B cell (primary cell): ENCODE data around the gene ZNF598. TPM values are rescaled to one million over a fixed set of nuclear protein-coding genes. Genes with fewer than 3 reads are reported as not detected.
A peak's percentile ranks its signal among the peaks of the same experiment; 100 is the strongest.

Experiments used
- ATAC-seq: fragments of 200-7000 bp; cut with Tn5 transposase; one replicate; pipeline ENCODE4 v1.10.0; 2021; ENCODE audit warnings: low read depth, mild to moderate bottlenecking, moderate number of reproducible peaks, moderate library complexity
- CTCF ChIA-PET: fragments of 350-600 bp; sonication (Branson Sonifier 250); formaldehyde crosslinking; loops from one replicate; lab custom pipeline; 2021; ENCODE audit warnings: antibody characterized with exemption, inconsistent platforms; lab: Charles Lee
- POLR2A ChIA-PET: fragments of 350-600 bp; sonication (Branson Sonifier 250); formaldehyde crosslinking; loops from one replicate; lab custom pipeline; 2021; ENCODE audit warnings: antibody characterized with exemption; lab: Charles Lee
- DNase-seq: peaks from one replicate; pipeline ENCODE4 v3.0.0; 2013
- H2AFZ ChIP-seq: 2 replicates; pipeline ENCODE4 v1.6.1; 2012; ENCODE audit warnings: mild to moderate bottlenecking, low read depth, low read length; ENCODE audit not compliant: insufficient read depth, poor library complexity, severe bottlenecking
- H3K27ac ChIP-seq, 2 donors: 1 replicate in 1 of 2; 2 replicates in 1 of 2; pipeline ENCODE4 v1.5.1; 2012 to 2013; ENCODE audit warnings: low read length in 2 of 2, mild to moderate bottlenecking in 2 of 2, moderate library complexity in 1 of 2
- H3K27me3 ChIP-seq, 4 experiments: fragments of 200-600 bp in 1 of 4; sonication (generic) in 1 of 4; replicated peaks in 1 of 4; 1 replicate in 2 of 4; 2 replicates in 2 of 4; pipeline versions ENCODE4 v1.6.1 to v1.7.0; 2013 to 2016; ENCODE audit warnings: low read length in 3 of 4, mild to moderate bottlenecking in 2 of 4, mixed read lengths in 1 of 4, moderate library complexity in 1 of 4; ENCODE audit not compliant: insufficient read depth in 4 of 4, control insufficient read depth in 3 of 4; ENCODE audit errors: control extremely low read depth in 1 of 4
- H3K36me3 ChIP-seq, 2 experiments: replicated peaks in 1 of 2; 1 replicate in 1 of 2; 2 replicates in 1 of 2; pipeline versions ENCODE4 v1.6.1 to v1.7.1; 2013; ENCODE audit warnings: low read length in 1 of 2; ENCODE audit not compliant: insufficient read depth in 2 of 2, control insufficient read depth in 1 of 2; ENCODE audit errors: control extremely low read depth in 1 of 2, extremely low read depth in 1 of 2
- H3K4me1 ChIP-seq, 2 donors: fragments of 200-600 bp in 1 of 2; sonication (generic) in 1 of 2; 1 replicate in 1 of 2; 2 replicates in 1 of 2; pipeline versions ENCODE4 v1.5.1 to v1.6.1; 2013 to 2017; ENCODE audit warnings: low read length in 2 of 2; ENCODE audit not compliant: control insufficient read depth in 2 of 2, insufficient read depth in 2 of 2
- H3K4me2 ChIP-seq: replicated peaks from 2 replicates; pipeline ENCODE3; 2012; ENCODE audit warnings: mild to moderate bottlenecking, low read depth, low read length; ENCODE audit not compliant: poor library complexity, severe bottlenecking
- H3K4me3 ChIP-seq, 5 experiments: fragments of 200-600 bp in 1 of 5; sonication (generic) in 1 of 5; 1 replicate in 3 of 5; 2 replicates in 2 of 5; pipeline versions ENCODE4 v1.5.1 to v1.7.0; 2011 to 2016; ENCODE audit warnings: low read length in 4 of 5, mild to moderate bottlenecking in 4 of 5, low read depth in 2 of 5, control low read depth in 1 of 5, moderate library complexity in 1 of 5; ENCODE audit not compliant: insufficient read depth in 1 of 5; ENCODE audit errors: control extremely low read depth in 1 of 5, extremely low read depth in 1 of 5
- H3K79me2 ChIP-seq: fragments of 200-600 bp; sonication (generic); one replicate; pipeline ENCODE4 v1.6.0; 2016; ENCODE audit warnings: low read length; ENCODE audit not compliant: control insufficient read depth, insufficient read depth
- H3K9ac ChIP-seq: fragments of 200-600 bp; sonication (generic); 2 replicates; pipeline ENCODE4 v1.6.1; 2017; ENCODE audit warnings: mild to moderate bottlenecking, low read length, moderate library complexity
- H3K9me3 ChIP-seq, 3 donors: one replicate each; pipeline versions ENCODE4 v1.6.1 to v1.7.1; 2013; ENCODE audit warnings: low read length in 2 of 3; ENCODE audit not compliant: control insufficient read depth in 2 of 3, insufficient read depth in 1 of 3; ENCODE audit errors: control extremely low read depth in 1 of 3
- H4K20me1 ChIP-seq: 2 replicates; pipeline ENCODE4 v1.6.0; 2012; ENCODE audit warnings: mild to moderate bottlenecking, low read length; ENCODE audit not compliant: insufficient read depth, control insufficient read depth, poor library complexity, severe bottlenecking
- H3K27ac Mint-ChIP-seq: one replicate; pipeline ENCODE4 v1.8.0; 2021; ENCODE audit warnings: mixed read lengths
- H3K27me3 Mint-ChIP-seq: one replicate; pipeline ENCODE4 v1.8.0; 2021; ENCODE audit warnings: mixed read lengths
- H3K4me1 Mint-ChIP-seq: one replicate; pipeline ENCODE4 v1.8.0; 2021; ENCODE audit warnings: mixed read lengths
- H3K4me3 Mint-ChIP-seq: one replicate; pipeline ENCODE4 v1.8.0; 2021; ENCODE audit warnings: mixed read lengths
- H3K9me3 Mint-ChIP-seq: one replicate; pipeline ENCODE4 v1.8.0; 2022; ENCODE audit warnings: mixed read lengths; ENCODE audit not compliant: insufficient read depth
- EZH2 ChIP-seq: IDR thresholded peaks from 2 replicates; pipeline ENCODE4 v1.6.1; 2012; ENCODE audit warnings: borderline replicate concordance, low read depth, mild to moderate bottlenecking, moderate library complexity, low read length; ENCODE audit not compliant: insufficient read depth, poor library complexity, severe bottlenecking
- WGBS: methylation state at CpG from one replicate; pipeline ENCODE4 v1.1.5; 2013; ENCODE audit warnings: missing lambda C conversion rate; ENCODE audit not compliant: insufficient coverage; 5-methylcytosine and 5-hydroxymethylcytosine counted together
- intact Hi-C: fragments of 100-400 bp; cut with micrococcal nuclease; formaldehyde crosslinking; loops from one replicate; pipeline ENCODE4 v1.10.0; 2022
- polyA plus RNA-seq: library from polyadenylated mRNA; depleted of rRNA; stranded (reverse); fragments of >200 nt; gene quantifications from 2 replicates; pipeline ENCODE4 v1.2.3, GENCODE V29; 2012
- total RNA-seq, 2 donors: library from RNA; stranded (reverse); fragments of 120-200 nt in 1 of 2; gene quantifications; 1 replicate in 1 of 2; 2 replicates in 1 of 2; pipeline versions ENCODE4 v1.2.3 to v1.2.4, GENCODE V29; 2013 to 2022
- TF ChIP-seq, protein P1 (sequence below): fragments of 200-600 bp; IDR thresholded peaks from one replicate; pipeline ENCODE4 v1.8.0; 2022; ENCODE audit warnings: antibody characterized with exemption, mild to moderate bottlenecking

The ZNF598 gene
- total and polyA plus RNA-seq, 2 donors (not counting 1 experiment from before 2014, with no cell fraction given): 49.5 to 61.5 TPM

DNA sequence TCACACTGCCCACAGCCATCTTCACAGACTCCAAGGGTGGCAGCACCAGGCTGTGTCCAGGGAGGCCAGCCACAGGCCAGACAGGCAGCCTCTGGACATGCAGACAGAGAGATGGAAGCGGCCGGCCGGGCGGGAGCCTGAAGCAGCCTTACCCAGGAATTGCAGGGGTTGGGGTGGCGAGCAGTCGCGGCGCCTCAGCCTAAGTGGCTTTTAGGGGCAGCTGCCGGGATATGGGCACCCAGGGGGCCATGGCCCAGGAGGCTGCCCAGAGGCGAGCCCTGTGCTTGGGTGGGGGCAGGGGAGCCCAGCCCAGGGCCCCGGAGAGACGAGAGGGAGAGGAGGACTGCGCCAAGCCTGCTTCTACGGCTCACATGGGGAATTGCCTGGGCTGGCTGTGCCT lies 15.6 kb upstream of the ZNF598 start:
- TF ChIP-seq EZH2: no peak
- TF ChIP-seq, protein P1, sequence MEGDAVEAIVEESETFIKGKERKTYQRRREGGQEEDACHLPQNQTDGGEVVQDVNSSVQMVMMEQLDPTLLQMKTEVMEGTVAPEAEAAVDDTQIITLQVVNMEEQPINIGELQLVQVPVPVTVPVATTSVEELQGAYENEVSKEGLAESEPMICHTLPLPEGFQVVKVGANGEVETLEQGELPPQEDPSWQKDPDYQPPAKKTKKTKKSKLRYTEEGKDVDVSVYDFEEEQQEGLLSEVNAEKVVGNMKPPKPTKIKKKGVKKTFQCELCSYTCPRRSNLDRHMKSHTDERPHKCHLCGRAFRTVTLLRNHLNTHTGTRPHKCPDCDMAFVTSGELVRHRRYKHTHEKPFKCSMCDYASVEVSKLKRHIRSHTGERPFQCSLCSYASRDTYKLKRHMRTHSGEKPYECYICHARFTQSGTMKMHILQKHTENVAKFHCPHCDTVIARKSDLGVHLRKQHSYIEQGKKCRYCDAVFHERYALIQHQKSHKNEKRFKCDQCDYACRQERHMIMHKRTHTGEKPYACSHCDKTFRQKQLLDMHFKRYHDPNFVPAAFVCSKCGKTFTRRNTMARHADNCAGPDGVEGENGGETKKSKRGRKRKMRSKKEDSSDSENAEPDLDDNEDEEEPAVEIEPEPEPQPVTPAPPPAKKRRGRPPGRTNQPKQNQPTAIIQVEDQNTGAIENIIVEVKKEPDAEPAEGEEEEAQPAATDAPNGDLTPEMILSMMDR: no peak
- H3K27me3 Mint-ChIP-seq: peaks cover 21% of the 10 kb centered on the region
- Histone ChIP-seq H3K4me3 (no peak overlapping the region), H3K9ac (no peak overlapping the region), H3K36me3 (no peaks in the 10 kb centered on the region), H3K27ac (no peak overlapping the region), H2AFZ (no peak overlapping the region), H3K4me1 (peaks cover 28 to 30% of the 10 kb centered on the region in 2 donors), H3K4me2 (no peak overlapping the region), H4K20me1 (no peaks in the 10 kb centered on the region), H3K27me3 (peaks cover 0 to 56% (median 22%) of the 10 kb centered on the region in 4 experiments), H3K79me2 (no peaks in the 10 kb centered on the region), H3K9me3 (no peaks in the 10 kb centered on the region)
- H3K4me3 Mint-ChIP-seq: peak overlapping the region; percentile 56
- intact Hi-C loops: loop anchor here (10.0 kb wide), 2 partner anchors 230 to 480 kb away; partner anchors contain the start of gene ECI1
- CTCF ChIA-PET: interaction anchor here (2.7 to 4.7 kb wide), 2 partner anchors 115 to 129 kb away, joined by 24 to 35 read pairs; partner anchors contain the start of gene TRAF7
- POLR2A ChIA-PET: no interaction called here
- DNase-seq (no peak), ATAC-seq (no peak)
- 100% methylated on average over 14 of the region's 14 CpGs for WGBS
- no peak overlapping the region for H3K27ac Mint-ChIP-seq
- H3K4me1 Mint-ChIP-seq: peaks cover 19% of the 10 kb centered on the region
- no peaks in the 10 kb centered on the region for H3K9me3 Mint-ChIP-seq

DNA sequence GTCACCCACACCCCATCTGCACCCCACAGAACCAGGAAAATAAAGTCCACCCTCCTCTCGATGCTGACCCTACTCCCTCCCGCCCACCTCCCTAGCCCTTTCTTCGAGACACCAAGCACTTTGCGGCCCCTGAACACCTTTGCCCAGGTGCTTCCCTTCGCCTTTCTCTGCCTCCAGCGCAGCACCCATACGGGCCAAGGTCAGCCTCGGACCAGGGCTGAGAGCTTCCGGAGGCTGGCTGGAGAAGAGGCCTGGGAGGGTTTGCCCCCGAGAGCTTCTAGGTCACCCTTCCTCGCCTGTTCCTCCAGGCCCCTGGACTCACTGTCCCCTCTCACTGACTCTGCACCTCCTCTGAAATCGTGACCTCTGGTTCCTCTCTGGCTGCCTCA lies 14.4 kb upstream of the ZNF598 start:
- TF ChIP-seq EZH2: no peak
- H4K20me1 ChIP-seq: no peaks in the 10 kb centered on the region
- POLR2A ChIA-PET: no interaction called here
- H3K9ac ChIP-seq: no peak overlapping the region
- H3K4me3 ChIP-seq: no peak overlapping the region
- 95% methylated on average over 12 of the region's 12 CpGs for WGBS
- intact Hi-C loops: loop anchor here (10.0 kb wide), 2 partner anchors 231 to 481 kb away; partner anchors contain the start of gene ECI1
- no peak overlapping the region for H3K27ac ChIP-seq
- ATAC-seq (no peak), DNase-seq (no peak)
- H2AFZ ChIP-seq: no peak overlapping the region
- Mint-ChIP-seq H3K4me1 (peaks cover 19% of the 10 kb centered on the region), H3K4me3 (peak overlapping the region; percentile 55), H3K27me3 (peaks cover 24% of the 10 kb centered on the region), H3K9me3 (no peaks in the 10 kb centered on the region), H3K27ac (peak overlapping the region; percentile 61)
- H3K27me3 ChIP-seq: peaks cover 0 to 63% (median 26%) of the 10 kb centered on the region in 4 experiments
- no peaks in the 10 kb centered on the region for H3K36me3 ChIP-seq
- no peaks in the 10 kb centered on the region for H3K79me2 ChIP-seq
- CTCF ChIA-PET: interaction anchor here (1.0 to 4.7 kb wide), 4 partner anchors 24 to 130 kb away, joined by 3 to 35 read pairs (median 15); partner anchors contain the start of genes NTHL1, RAB26, TRAF7 and TSC2
- H3K4me2 ChIP-seq: no peak overlapping the region
- H3K9me3 ChIP-seq: no peaks in the 10 kb centered on the region
- H3K4me1 ChIP-seq: peaks cover 34 to 41% of the 10 kb centered on the region in 2 donors
